Trophoblast cell (in vitro differentiated cells and primary cell): ENCODE measurements around the gene ARMC3.

ENCODE experiments used
- DNase-seq, 2 donors: peaks; one replicate each; pipeline ENCODE4 v3.0.0-alpha.2; 2016
- H2AFZ ChIP-seq: 2 replicates; pipeline ENCODE4 v1.6.1; 2013; ENCODE audit warnings: low read length, moderate library complexity, mild to moderate bottlenecking; ENCODE audit not compliant: insufficient read depth, poor library complexity
- H2AK5ac ChIP-seq: 2 replicates; pipeline ENCODE4 v1.6.1; 2013; ENCODE audit warnings: mild to moderate bottlenecking, low read length
- H2BK120ac ChIP-seq: 2 replicates; pipeline ENCODE4 v1.6.1; 2013; ENCODE audit warnings: low read length, mild to moderate bottlenecking, moderate library complexity; ENCODE audit not compliant: insufficient read depth, poor library complexity
- H2BK12ac ChIP-seq: 2 replicates; pipeline ENCODE4 v1.6.1; 2013; ENCODE audit warnings: mild to moderate bottlenecking, low read length, moderate library complexity
- H2BK5ac ChIP-seq: 2 replicates; pipeline ENCODE4 v1.6.1; 2013; ENCODE audit warnings: low read length, low read depth, moderate library complexity, mild to moderate bottlenecking; ENCODE audit not compliant: poor library complexity
- H3K14ac ChIP-seq: 2 replicates; pipeline ENCODE4 v1.6.1; 2013; ENCODE audit warnings: mild to moderate bottlenecking, low read length
- H3K18ac ChIP-seq: 2 replicates; pipeline ENCODE4 v1.6.1; 2013; ENCODE audit warnings: mild to moderate bottlenecking, low read length
- H3K23ac ChIP-seq: 2 replicates; pipeline ENCODE4 v1.6.1; 2013; ENCODE audit warnings: low read length
- H3K27ac ChIP-seq: 2 replicates; pipeline ENCODE4 v1.5.1; 2013; ENCODE audit warnings: low read depth, mild to moderate bottlenecking, inconsistent platforms, low read length, moderate library complexity
- H3K27me3 ChIP-seq: 2 replicates; pipeline ENCODE4 v1.6.1; 2013; ENCODE audit warnings: inconsistent platforms, mild to moderate bottlenecking, low read length, moderate library complexity; ENCODE audit not compliant: insufficient read depth
- H3K36me3 ChIP-seq, 2 experiments: 1 replicate in 1 of 2; 2 replicates in 1 of 2; pipeline ENCODE4 v1.6.1; 2013; ENCODE audit warnings: low read length in 2 of 2, mild to moderate bottlenecking in 2 of 2, moderate library complexity in 1 of 2; ENCODE audit not compliant: insufficient read depth in 2 of 2, control insufficient read depth in 1 of 2
- H3K4ac ChIP-seq: 2 replicates; pipeline ENCODE4 v1.6.1; 2013; ENCODE audit warnings: low read depth, mild to moderate bottlenecking, low read length, moderate library complexity
- H3K4me1 ChIP-seq, 2 experiments: 1 replicate in 1 of 2; 2 replicates in 1 of 2; pipeline ENCODE4 v1.6.1; 2013; ENCODE audit warnings: low read length in 2 of 2, mild to moderate bottlenecking in 2 of 2, moderate library complexity in 1 of 2; ENCODE audit not compliant: insufficient read depth in 2 of 2, control insufficient read depth in 1 of 2
- H3K4me2 ChIP-seq: 2 replicates; pipeline ENCODE4 v1.6.1; 2013; ENCODE audit warnings: inconsistent platforms, mild to moderate bottlenecking, low read length, moderate library complexity
- H3K4me3 ChIP-seq: 2 replicates; pipeline ENCODE4 v1.5.1; 2013; ENCODE audit warnings: mild to moderate bottlenecking, low read depth, low read length, inconsistent platforms
- H3K79me1 ChIP-seq: one replicate; pipeline ENCODE4 v1.6.1; 2013; ENCODE audit warnings: low read length
- H3K79me2 ChIP-seq: 2 replicates; pipeline ENCODE4 v1.6.1; 2013; ENCODE audit warnings: low read length, mild to moderate bottlenecking; ENCODE audit not compliant: control insufficient read depth, insufficient read depth, poor library complexity
- H3K9ac ChIP-seq: 2 replicates; pipeline ENCODE4 v1.6.1; 2013; ENCODE audit warnings: mild to moderate bottlenecking, low read length
- H3K9me3 ChIP-seq: 2 replicates; pipeline ENCODE4 v1.6.1; 2013; ENCODE audit warnings: low read depth, mild to moderate bottlenecking, control low read depth, inconsistent platforms, low read length; ENCODE audit not compliant: insufficient read depth
- H4K12ac ChIP-seq: 2 replicates; pipeline ENCODE4 v1.6.1; 2013; ENCODE audit warnings: low read depth, mild to moderate bottlenecking, low read length, moderate library complexity
- H4K8ac ChIP-seq: 2 replicates; pipeline ENCODE4 v1.6.1; 2013; ENCODE audit warnings: low read depth, mild to moderate bottlenecking, low read length, moderate library complexity
- H4K91ac ChIP-seq: one replicate; pipeline ENCODE4 v1.6.1; 2013; ENCODE audit warnings: low read depth, mild to moderate bottlenecking, low read length, moderate library complexity
- WGBS: extraction: QIAGEN DNeasy Blood & Tissue Kit; methylation state at CpG from one replicate; pipeline ENCODE4 v1.1.7; 2013; ENCODE audit warnings: missing lambda C conversion rate; ENCODE audit not compliant: insufficient read length, insufficient coverage; ENCODE audit errors: extremely low coverage; 5-methylcytosine and 5-hydroxymethylcytosine counted together

Gene ARMC3

DNA sequence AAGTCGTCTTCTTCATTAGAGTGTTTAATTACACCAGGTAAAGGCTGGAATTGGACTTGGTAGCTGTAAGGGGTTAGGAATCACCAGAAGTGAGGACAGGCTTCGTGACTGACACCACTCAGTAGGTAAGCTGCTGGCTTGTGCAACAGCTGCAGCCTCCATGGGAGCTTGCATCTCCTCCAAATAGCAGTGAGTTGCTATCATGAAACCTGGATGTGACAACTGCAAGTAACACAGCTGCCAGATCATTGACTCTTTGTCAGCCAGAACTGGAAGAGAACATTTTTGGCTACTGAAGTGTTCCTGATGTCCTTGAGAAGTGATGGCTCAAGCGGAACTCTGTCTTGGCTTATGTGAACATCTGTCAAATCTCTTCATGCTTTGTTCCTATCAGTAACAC, 103.5 kb downstream of the ARMC3 start:
- no peak overlapping the region for H3K4ac ChIP-seq
- DNase-seq, result peak; percentile 54 to 61
- H3K4me1 ChIP-seq, result no peaks in the 10 kb centered on the region
- H3K23ac ChIP-seq, result no peak overlapping the region
- no peak overlapping the region for H4K8ac ChIP-seq
- H2BK120ac ChIP-seq, result no peak overlapping the region
- no peak overlapping the region for H2BK12ac ChIP-seq
- no peak overlapping the region for H2AFZ ChIP-seq
- no peak overlapping the region for H3K18ac ChIP-seq
- H4K91ac ChIP-seq, result no peak overlapping the region
- WGBS, result no CpG with 5 or more reads among the region's 3 CpGs
- no peak overlapping the region for H3K9ac ChIP-seq
- H2BK5ac ChIP-seq, result no peak overlapping the region
- no peaks in the 10 kb centered on the region for H3K36me3 ChIP-seq
- H3K79me1 ChIP-seq, result no peaks in the 10 kb centered on the region
- H3K14ac ChIP-seq, result no peak overlapping the region
- no peaks in the 10 kb centered on the region for H3K79me2 ChIP-seq
- H3K4me3 ChIP-seq, result no peak overlapping the region
- H3K4me2 ChIP-seq, result no peak overlapping the region
- no peaks in the 10 kb centered on the region for H3K27me3 ChIP-seq
- no peak overlapping the region for H2AK5ac ChIP-seq
- H4K12ac ChIP-seq, result no peak overlapping the region
- H3K9me3 ChIP-seq, result peaks cover 2% of the 10 kb centered on the region
- H3K27ac ChIP-seq, result no peak overlapping the region

DNA sequence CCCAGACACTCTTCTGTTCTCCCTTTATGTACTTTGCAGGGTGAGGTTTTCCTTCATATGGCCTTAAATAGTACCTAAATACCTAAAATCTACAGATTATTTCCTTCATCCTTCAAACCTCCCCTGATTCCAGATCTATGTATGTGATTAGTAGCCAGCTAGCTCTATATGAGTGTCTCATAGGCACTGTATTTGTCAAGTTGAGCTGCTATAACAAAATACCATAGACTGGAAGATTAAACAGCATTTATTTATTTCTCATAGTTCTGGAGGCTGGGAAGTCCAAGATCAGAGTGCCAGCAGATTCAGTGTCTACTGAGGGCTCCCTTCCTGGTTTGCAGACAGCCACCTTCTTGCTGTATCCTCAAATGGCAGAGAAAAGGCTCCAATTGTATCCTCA, 106.9 kb downstream of the ARMC3 start:
- no peaks in the 10 kb centered on the region for H3K79me1 ChIP-seq
- no peak overlapping the region for H2BK5ac ChIP-seq
- H3K27ac ChIP-seq, result no peak overlapping the region
- H2AFZ ChIP-seq, result no peak overlapping the region
- H3K36me3 ChIP-seq, result no peaks in the 10 kb centered on the region
- no peak overlapping the region for H4K8ac ChIP-seq
- no peak overlapping the region for H2AK5ac ChIP-seq
- no peak overlapping the region for H3K23ac ChIP-seq
- H3K9me3 ChIP-seq, result no peaks in the 10 kb centered on the region
- H3K14ac ChIP-seq, result no peak overlapping the region
- H2BK12ac ChIP-seq, result no peak overlapping the region
- H3K18ac ChIP-seq, result no peak overlapping the region
- H3K4me3 ChIP-seq, result no peak overlapping the region
- no peak overlapping the region for H4K91ac ChIP-seq
- no peak for DNase-seq
- H3K27me3 ChIP-seq, result no peaks in the 10 kb centered on the region
- no peak overlapping the region for H3K4me2 ChIP-seq
- no peak overlapping the region for H3K9ac ChIP-seq
- H3K79me2 ChIP-seq, result no peaks in the 10 kb centered on the region
- no peak overlapping the region for H2BK120ac ChIP-seq
- no peak overlapping the region for H3K4ac ChIP-seq
- H3K4me1 ChIP-seq, result no peaks in the 10 kb centered on the region
- H4K12ac ChIP-seq, result no peak overlapping the region

DNA sequence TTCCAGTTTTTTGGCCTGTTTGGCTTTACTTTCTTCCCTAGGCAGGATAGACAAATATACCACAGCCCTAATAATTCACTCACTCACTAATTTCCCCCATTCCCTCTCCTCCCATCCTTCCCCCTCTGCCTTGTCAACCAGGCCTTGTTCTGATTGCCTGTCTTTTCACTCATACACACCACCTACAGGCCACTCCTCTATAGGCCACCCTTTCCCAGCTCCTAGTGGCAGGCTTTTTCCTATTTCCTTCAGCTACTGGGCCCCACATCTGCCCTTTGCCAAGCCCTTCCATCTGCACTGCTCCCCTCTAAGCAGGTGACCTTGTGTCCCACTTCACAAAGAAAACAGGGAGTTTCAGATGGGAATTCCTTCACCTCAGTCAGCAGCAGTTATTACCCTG, 107.7 kb downstream of the ARMC3 start:
- no peak overlapping the region for H2BK12ac ChIP-seq
- no peaks in the 10 kb centered on the region for H3K27me3 ChIP-seq
- no peak overlapping the region for H3K4ac ChIP-seq
- H4K8ac ChIP-seq, result no peak overlapping the region
- no peak overlapping the region for H4K12ac ChIP-seq
- H3K14ac ChIP-seq, result no peak overlapping the region
- H3K79me1 ChIP-seq, result no peaks in the 10 kb centered on the region
- no peak overlapping the region for H3K4me3 ChIP-seq
- H3K79me2 ChIP-seq, result no peaks in the 10 kb centered on the region
- H3K4me2 ChIP-seq, result no peak overlapping the region
- H3K9me3 ChIP-seq, result no peaks in the 10 kb centered on the region
- H2AK5ac ChIP-seq, result no peak overlapping the region
- no peaks in the 10 kb centered on the region for H3K36me3 ChIP-seq
- no peak for DNase-seq
- H2BK5ac ChIP-seq, result no peak overlapping the region
- H2BK120ac ChIP-seq, result no peak overlapping the region
- no peak overlapping the region for H3K18ac ChIP-seq
- H4K91ac ChIP-seq, result no peak overlapping the region
- no peak overlapping the region for H3K27ac ChIP-seq
- no peak overlapping the region for H3K23ac ChIP-seq
- no peak overlapping the region for H2AFZ ChIP-seq
- no peaks in the 10 kb centered on the region for H3K4me1 ChIP-seq
- no peak overlapping the region for H3K9ac ChIP-seq

DNA sequence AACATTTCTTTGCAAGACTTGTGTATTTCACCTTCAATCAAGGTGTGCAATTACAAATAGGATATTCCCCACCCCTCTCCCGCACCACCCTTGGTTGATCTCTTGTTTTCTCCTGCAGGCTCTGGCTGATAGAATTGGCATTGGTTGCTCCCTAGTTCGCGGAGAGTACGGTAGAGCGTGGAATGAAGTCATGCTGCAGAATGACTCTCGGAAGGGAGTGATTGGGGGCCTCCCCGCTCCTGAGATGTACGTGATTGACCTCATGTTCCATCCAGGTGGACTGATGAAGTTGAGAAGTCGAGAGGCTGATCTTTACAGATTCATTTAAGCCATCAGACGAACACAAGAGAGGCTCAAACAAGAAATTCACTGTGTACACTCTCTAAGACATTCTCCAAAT, 109.3 kb downstream of the ARMC3 start:
- Histone ChIP-seq H4K91ac (no peak overlapping the region), H3K14ac (no peak overlapping the region), H4K12ac (no peak overlapping the region)

DNA sequence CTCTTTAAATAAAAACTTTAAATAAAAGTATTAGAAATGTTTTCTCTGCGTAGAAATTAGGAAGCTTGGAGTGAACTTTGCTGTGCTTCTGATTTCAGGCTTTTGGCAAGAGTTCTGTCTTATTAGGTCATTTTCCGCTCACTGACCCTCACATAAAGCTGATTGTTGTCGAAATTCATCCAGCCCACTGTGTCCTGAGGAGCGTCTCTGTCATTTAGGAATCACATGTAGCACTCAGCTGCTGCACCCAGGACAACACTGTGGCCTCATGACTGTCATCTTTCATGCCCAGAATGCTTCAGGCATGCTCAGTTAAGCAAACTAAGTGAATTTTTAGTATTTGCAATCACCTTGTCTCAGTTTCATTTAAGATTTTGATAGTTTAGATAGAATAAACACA, 109.7 kb downstream of the ARMC3 start:
- H3K4me3 ChIP-seq, result no peak overlapping the region
- H3K23ac ChIP-seq, result no peak overlapping the region

More for the DNA sequence above, 109.3 kb downstream of the ARMC3 start:
- no peak overlapping the region for H2BK120ac ChIP-seq
- H3K9me3 ChIP-seq, result no peaks in the 10 kb centered on the region
- H3K23ac ChIP-seq, result no peak overlapping the region
- no peak overlapping the region for H2BK12ac ChIP-seq
- no peak overlapping the region for H2AFZ ChIP-seq
- no peak for DNase-seq
- no peak overlapping the region for H3K4me2 ChIP-seq
- H3K9ac ChIP-seq, result no peak overlapping the region
- no peaks in the 10 kb centered on the region for H3K27me3 ChIP-seq
- no peaks in the 10 kb centered on the region for H3K36me3 ChIP-seq
- no peak overlapping the region for H2AK5ac ChIP-seq
- no peak overlapping the region for H3K27ac ChIP-seq
- no peak overlapping the region for H3K4me3 ChIP-seq
- WGBS, result no CpG with 5 or more reads among the region's 10 CpGs
- no peaks in the 10 kb centered on the region for H3K79me1 ChIP-seq
- no peak overlapping the region for H3K18ac ChIP-seq
- H3K4ac ChIP-seq, result no peak overlapping the region
- H4K8ac ChIP-seq, result no peak overlapping the region
- H3K4me1 ChIP-seq, result no peaks in the 10 kb centered on the region
- H2BK5ac ChIP-seq, result no peak overlapping the region
- no peaks in the 10 kb centered on the region for H3K79me2 ChIP-seq

More for the DNA sequence above, 109.7 kb downstream of the ARMC3 start:
- Histone ChIP-seq H3K36me3 (no peaks in the 10 kb centered on the region), H4K12ac (no peak overlapping the region), H3K9ac (no peak overlapping the region), H3K79me2 (no peaks in the 10 kb centered on the region), H2BK120ac (no peak overlapping the region), H3K27ac (no peak overlapping the region), H4K91ac (no peak overlapping the region), H2BK5ac (no peak overlapping the region), H3K9me3 (no peaks in the 10 kb centered on the region), H3K4me1 (no peaks in the 10 kb centered on the region), H2AFZ (no peak overlapping the region), H3K18ac (no peak overlapping the region), H3K4me2 (no peak overlapping the region), H3K4ac (no peak overlapping the region), H3K14ac (no peak overlapping the region), H2AK5ac (no peak overlapping the region), H3K79me1 (no peaks in the 10 kb centered on the region), H4K8ac (no peak overlapping the region), H2BK12ac (no peak overlapping the region), H3K27me3 (no peaks in the 10 kb centered on the region)
- no CpG with 5 or more reads among the region's 4 CpGs for WGBS
- DNase-seq, result no peak
